KMS-11 (cell line): Measurements from ENCODE around the gene C14orf119.

Source experiments
- H2AFZ ChIP-seq: fragments of 200-600 bp; sonication (generic); 2 replicates; pipeline ENCODE4 v1.6.1; 2016; ENCODE audit warnings: antibody characterized with exemption, mixed run types, low read depth
- H3K27ac ChIP-seq: fragments of 200-600 bp; sonication (generic); 2 replicates; pipeline ENCODE4 v1.6.1; 2016; ENCODE audit warnings: mild to moderate bottlenecking, mixed run types
- H3K27me3 ChIP-seq: fragments of 200-600 bp; sonication (generic); 2 replicates; pipeline ENCODE4 v1.6.1; 2017; ENCODE audit warnings: mild to moderate bottlenecking, low read depth, mixed run types, moderate library complexity; ENCODE audit not compliant: insufficient read depth
- H3K36me3 ChIP-seq: fragments of 200-600 bp; sonication (generic); 2 replicates; pipeline ENCODE4 v1.6.1; 2017; ENCODE audit warnings: mild to moderate bottlenecking, mixed run types; ENCODE audit not compliant: insufficient read depth
- H3K4me1 ChIP-seq: fragments of 200-600 bp; sonication (generic); 2 replicates; pipeline ENCODE4 v1.6.1; 2016; ENCODE audit warnings: mild to moderate bottlenecking, low read depth, mixed run types; ENCODE audit not compliant: poor library complexity, severe bottlenecking
- H3K4me2 ChIP-seq: fragments of 200-600 bp; sonication (generic); 2 replicates; pipeline ENCODE4 v1.7.0; 2016; ENCODE audit warnings: mild to moderate bottlenecking, mixed run types
- H3K4me3 ChIP-seq: fragments of 200-600 bp; sonication (generic); IDR thresholded peaks from 2 replicates; pipeline ENCODE4 v1.6.1; 2017; ENCODE audit warnings: low read depth, low read length, mixed read lengths; ENCODE audit not compliant: insufficient read depth
- H3K79me2 ChIP-seq: fragments of 200-600 bp; sonication (generic); 2 replicates; pipeline ENCODE4 v1.6.1; 2016; ENCODE audit warnings: low read depth, mixed run types; ENCODE audit not compliant: insufficient read depth
- H3K9ac ChIP-seq: fragments of 200-600 bp; sonication (generic); 2 replicates; pipeline ENCODE4 v1.6.1; 2016; ENCODE audit warnings: mild to moderate bottlenecking, mixed run types
- H4K20me1 ChIP-seq: fragments of 200-600 bp; sonication (generic); 2 replicates; pipeline ENCODE4 v1.6.1; 2016; ENCODE audit warnings: mild to moderate bottlenecking, mixed run types; ENCODE audit not compliant: insufficient read depth
- TF ChIP-seq, protein P1 (sequence below): fragments of 200-600 bp; sonication (generic); conservative IDR thresholded peaks from 2 replicates; pipeline ENCODE4 v1.6.1; 2017; ENCODE audit warnings: low read depth, mild to moderate bottlenecking, antibody characterized with exemption, low read length, moderate library complexity, mixed read lengths

Gene C14orf119

DNA sequence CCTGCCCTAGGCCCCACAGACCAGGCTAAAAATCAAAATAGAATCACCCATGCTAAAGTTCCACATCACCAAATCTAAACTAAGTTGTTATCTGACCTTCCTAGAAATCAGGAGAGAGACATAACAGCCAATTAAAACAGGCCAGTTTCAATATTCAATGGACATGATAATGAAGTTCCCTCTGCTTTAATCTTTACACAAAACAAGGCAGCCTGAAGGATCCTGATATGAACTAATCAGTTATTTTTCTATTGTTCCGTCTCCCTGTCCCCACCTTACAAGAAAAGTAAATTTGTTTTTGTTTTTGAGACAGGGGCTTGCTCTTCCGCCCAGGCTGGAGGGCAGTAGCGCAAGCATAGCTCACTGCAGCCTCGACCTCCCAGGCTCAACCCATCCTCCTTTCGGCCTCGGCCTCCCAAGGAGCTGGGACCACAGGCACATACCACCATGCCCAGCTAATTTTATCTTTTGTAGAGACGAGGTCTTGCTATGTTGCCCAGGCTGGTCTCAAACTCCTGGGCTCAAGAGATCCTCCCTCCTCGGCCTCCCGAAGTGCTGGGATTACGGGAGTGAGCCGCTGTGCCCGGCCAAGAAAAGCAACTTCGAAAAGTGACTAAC lies 29.1 kb downstream of the C14orf119 start:
- Histone ChIP-seq H3K9ac (no peak overlapping the region), H3K4me1 (peaks cover 14% of the 10 kb centered on the region), H3K27ac (no peak overlapping the region)

DNA sequence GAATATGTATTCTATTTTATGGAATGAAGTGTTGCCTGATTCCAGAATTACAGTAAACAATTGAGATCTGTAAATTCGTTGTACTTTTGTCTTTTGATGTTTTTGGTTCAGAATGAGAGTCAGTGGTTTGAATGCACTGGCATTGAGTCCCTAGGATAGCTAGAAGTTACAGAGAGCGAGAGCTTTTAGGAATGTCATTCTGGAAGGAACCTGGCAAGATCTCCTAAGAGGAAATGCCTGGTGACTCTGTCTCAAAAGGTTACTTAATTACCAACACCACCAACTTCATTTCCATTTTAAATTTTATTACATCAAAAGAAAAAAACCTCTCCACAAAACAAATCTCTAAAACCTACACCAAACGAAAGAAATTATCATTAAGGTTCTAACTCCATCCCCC lies 29.7 kb downstream of the C14orf119 start:
- Histone ChIP-seq H4K20me1 (no peaks in the 10 kb centered on the region), H3K9ac (no peak overlapping the region), H3K4me2 (no peak overlapping the region), H3K4me1 (peaks cover 14% of the 10 kb centered on the region), H3K79me2 (no peaks in the 10 kb centered on the region), H3K27me3 (no peaks in the 10 kb centered on the region), H3K4me3 (no peak overlapping the region), H3K36me3 (no peaks in the 10 kb centered on the region), H2AFZ (no peak overlapping the region), H3K27ac (no peak overlapping the region)
- TF ChIP-seq, protein P1, sequence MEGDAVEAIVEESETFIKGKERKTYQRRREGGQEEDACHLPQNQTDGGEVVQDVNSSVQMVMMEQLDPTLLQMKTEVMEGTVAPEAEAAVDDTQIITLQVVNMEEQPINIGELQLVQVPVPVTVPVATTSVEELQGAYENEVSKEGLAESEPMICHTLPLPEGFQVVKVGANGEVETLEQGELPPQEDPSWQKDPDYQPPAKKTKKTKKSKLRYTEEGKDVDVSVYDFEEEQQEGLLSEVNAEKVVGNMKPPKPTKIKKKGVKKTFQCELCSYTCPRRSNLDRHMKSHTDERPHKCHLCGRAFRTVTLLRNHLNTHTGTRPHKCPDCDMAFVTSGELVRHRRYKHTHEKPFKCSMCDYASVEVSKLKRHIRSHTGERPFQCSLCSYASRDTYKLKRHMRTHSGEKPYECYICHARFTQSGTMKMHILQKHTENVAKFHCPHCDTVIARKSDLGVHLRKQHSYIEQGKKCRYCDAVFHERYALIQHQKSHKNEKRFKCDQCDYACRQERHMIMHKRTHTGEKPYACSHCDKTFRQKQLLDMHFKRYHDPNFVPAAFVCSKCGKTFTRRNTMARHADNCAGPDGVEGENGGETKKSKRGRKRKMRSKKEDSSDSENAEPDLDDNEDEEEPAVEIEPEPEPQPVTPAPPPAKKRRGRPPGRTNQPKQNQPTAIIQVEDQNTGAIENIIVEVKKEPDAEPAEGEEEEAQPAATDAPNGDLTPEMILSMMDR = no peak

More for the DNA sequence above, 29.1 kb downstream of the C14orf119 start:
- no peak overlapping the region for H3K4me2 ChIP-seq
- no peaks in the 10 kb centered on the region for H4K20me1 ChIP-seq
- no peaks in the 10 kb centered on the region for H3K27me3 ChIP-seq
- H2AFZ ChIP-seq = no peak overlapping the region
- H3K79me2 ChIP-seq = no peaks in the 10 kb centered on the region
- TF ChIP-seq, protein P1 = no peak
- H3K4me3 ChIP-seq = no peak overlapping the region
- no peaks in the 10 kb centered on the region for H3K36me3 ChIP-seq

DNA sequence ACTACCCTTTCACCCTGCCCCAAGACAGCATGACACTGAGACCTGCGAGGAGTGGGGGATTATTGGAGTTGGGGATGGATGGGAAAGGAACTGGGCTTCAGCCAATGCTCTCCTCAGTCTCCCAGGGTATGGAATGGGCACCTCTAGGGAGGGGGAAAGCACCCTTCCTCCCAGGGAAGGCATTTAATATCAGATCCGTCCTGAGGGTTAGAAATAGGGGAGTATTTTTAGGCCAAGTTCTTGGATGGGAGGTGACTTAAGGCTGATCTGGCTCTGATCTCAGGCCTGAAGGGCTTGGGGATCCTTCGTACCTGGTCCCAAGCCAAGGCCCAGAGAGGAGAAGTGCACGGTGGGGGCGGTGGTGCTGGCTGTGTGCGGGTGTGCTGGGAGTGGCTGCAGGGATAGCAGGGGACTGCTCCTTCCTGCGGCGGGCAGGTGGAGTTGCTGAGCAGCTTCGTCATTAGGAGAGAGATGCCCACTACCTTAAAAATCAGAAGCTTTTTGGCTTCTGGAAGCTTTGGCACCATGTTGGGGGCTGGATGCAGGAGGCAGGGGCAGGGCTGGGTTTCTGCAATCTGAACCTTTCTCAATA lies 30.7 kb downstream of the C14orf119 start:
- Histone ChIP-seq H3K27ac (no peak overlapping the region), H3K4me1 (peaks cover 8% of the 10 kb centered on the region), H3K9ac (no peak overlapping the region), H3K4me3 (no peak overlapping the region), H3K4me2 (no peak overlapping the region), H3K36me3 (no peaks in the 10 kb centered on the region), H3K79me2 (no peaks in the 10 kb centered on the region), H2AFZ (no peak overlapping the region), H3K27me3 (no peaks in the 10 kb centered on the region), H4K20me1 (no peaks in the 10 kb centered on the region)
- TF ChIP-seq, protein P1 = no peak

DNA sequence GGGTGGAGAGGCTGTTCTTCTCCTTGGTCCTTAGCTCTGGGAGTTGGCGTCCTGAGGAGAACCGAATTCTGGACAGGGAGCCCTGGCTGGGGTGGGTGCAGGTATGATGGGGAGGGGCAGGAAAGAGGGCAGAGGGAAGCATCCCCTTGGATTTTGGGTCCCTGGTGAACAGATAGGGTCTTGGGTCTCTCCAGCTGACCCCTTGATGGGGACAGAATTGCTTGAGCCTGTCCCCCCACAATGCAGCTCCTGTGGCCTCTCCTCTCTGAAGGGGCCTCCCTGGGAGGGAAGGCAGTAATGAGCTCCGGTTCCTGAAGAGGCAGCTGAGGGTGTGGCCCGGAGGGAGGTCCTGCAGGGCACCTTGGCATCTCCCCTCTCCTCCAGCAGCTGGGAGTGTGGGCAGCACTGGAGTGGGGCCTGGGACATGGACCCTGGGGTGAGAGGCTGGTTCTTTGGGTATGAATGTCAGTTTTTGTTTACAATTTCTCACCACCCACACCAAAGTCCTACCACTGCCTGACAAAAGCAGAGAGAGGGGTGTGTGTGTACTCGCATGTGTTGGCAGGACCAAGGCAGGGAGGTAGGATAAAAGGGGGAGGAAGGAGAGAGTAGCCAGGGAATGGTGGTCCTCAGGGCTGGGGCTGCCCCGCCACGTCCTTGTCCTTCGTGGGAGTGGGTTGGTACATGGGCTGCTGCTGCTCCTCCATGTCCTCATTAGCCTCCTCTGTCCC lies 31.4 kb downstream of the C14orf119 start:
- no peaks in the 10 kb centered on the region for H3K27me3 ChIP-seq
- no peaks in the 10 kb centered on the region for H3K36me3 ChIP-seq
- no peaks in the 10 kb centered on the region for H3K79me2 ChIP-seq
- H2AFZ ChIP-seq = no peak overlapping the region
- H3K27ac ChIP-seq = no peak overlapping the region
- TF ChIP-seq, protein P1 = no peak
- H4K20me1 ChIP-seq = no peaks in the 10 kb centered on the region
- no peak overlapping the region for H3K4me3 ChIP-seq
- peaks cover 2% of the 10 kb centered on the region for H3K4me1 ChIP-seq
- no peak overlapping the region for H3K4me2 ChIP-seq
- no peak overlapping the region for H3K9ac ChIP-seq
